Stimulated activated naive CD8-positive, alpha-beta T cell treated with anti-CD3 and anti-CD28 coated beads, Interleukin-15, Interleukin-2, amounts not matched to agents 100 ng/mL and 50 ng/mL, for 24 hours (primary cell): ENCODE results near the gene RSAD1.
A peak's percentile ranks its signal among the peaks of the same experiment; 100 is the strongest.

ENCODE experiments used
- H3K27ac Mint-ChIP-seq: one replicate; pipeline ENCODE4 v1.8.0; 2021; ENCODE audit warnings: mild to moderate bottlenecking, mixed read lengths
- H3K27me3 Mint-ChIP-seq: one replicate; pipeline ENCODE4 v1.8.0; 2021; ENCODE audit warnings: mixed read lengths
- H3K36me3 Mint-ChIP-seq: one replicate; pipeline ENCODE4 v1.8.0; 2021; ENCODE audit warnings: low read depth, mixed read lengths
- H3K4me1 Mint-ChIP-seq: one replicate; pipeline ENCODE4 v1.8.0; 2021; ENCODE audit warnings: low read depth, mixed read lengths
- H3K4me3 Mint-ChIP-seq: one replicate; pipeline ENCODE4 v1.8.0; 2021; ENCODE audit warnings: mild to moderate bottlenecking, mixed read lengths
- H3K9me3 Mint-ChIP-seq: one replicate; pipeline ENCODE4 v1.8.0; 2021; ENCODE audit warnings: mixed read lengths

RSAD1 gene

DNA sequence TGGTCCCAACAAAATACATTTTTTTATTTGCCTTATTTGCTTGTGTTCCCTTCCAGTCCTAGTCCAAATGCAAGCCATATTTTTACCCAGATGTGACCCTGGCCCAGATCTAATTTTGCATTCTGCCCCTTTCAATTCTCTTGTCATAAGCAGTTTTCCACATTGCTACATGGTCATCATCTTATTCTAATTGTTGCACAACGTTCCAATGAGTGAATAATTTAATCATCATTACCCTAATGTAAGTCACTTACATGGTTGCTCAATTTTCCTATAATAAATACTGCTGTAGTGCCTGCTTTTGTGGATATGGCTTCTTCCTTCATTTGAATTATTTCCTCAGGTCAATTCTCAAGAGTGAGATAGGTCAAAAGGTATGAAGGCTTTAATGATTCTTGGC lies 12.8 kb downstream of the RSAD1 start:
- Mint-ChIP-seq H3K27ac (no peak overlapping the region), H3K36me3 (no peaks in the 10 kb centered on the region), H3K27me3 (no peaks in the 10 kb centered on the region), H3K9me3 (no peaks in the 10 kb centered on the region), H3K4me1 (peaks cover 4% of the 10 kb centered on the region), H3K4me3 (no peak overlapping the region)

DNA sequence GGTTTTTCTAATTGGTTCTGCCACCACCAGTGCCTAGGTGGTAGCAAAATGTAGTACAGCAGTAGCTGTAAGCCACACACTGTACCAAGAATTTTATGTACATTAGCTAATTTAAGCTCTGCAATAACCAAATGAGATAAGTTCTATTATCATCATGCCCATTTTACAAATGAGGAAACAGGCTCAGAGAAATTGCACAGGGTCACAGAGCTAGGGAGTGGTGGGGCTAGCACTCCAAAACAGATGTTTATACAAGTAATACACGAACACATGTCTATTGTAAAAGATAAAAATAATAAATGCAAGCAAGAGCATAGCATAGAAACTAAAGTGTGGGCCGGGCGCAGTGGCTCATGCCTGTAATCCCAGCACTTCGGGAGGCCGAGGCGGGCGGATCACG lies 13.6 kb downstream of the RSAD1 start:
- Mint-ChIP-seq H3K4me1 (peaks cover 4% of the 10 kb centered on the region), H3K27ac (no peak overlapping the region), H3K4me3 (no peak overlapping the region), H3K27me3 (no peaks in the 10 kb centered on the region), H3K9me3 (no peaks in the 10 kb centered on the region), H3K36me3 (no peaks in the 10 kb centered on the region)

DNA sequence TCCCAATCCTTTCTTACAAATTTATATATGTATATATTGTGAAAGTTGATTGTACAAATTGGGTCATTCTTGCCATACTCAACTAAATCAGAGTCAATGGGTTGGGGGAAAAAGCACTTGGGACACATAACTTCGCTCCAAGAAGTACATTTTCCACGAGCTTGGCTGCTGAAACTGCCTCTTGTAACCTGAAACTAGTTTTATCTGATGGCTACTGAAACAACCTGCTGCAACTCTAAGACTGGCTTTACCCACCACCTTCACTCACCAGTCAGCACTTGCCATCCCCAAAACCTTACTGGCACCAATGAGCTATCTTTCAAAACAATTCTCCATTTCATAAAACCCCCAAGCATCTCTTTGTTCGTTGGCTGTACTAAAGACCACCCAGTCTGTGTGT lies 15.1 kb downstream of the RSAD1 start:
- Mint-ChIP-seq H3K36me3 (no peaks in the 10 kb centered on the region), H3K27me3 (no peaks in the 10 kb centered on the region), H3K4me3 (no peak overlapping the region), H3K27ac (no peak overlapping the region), H3K4me1 (no peaks in the 10 kb centered on the region), H3K9me3 (no peaks in the 10 kb centered on the region)

DNA sequence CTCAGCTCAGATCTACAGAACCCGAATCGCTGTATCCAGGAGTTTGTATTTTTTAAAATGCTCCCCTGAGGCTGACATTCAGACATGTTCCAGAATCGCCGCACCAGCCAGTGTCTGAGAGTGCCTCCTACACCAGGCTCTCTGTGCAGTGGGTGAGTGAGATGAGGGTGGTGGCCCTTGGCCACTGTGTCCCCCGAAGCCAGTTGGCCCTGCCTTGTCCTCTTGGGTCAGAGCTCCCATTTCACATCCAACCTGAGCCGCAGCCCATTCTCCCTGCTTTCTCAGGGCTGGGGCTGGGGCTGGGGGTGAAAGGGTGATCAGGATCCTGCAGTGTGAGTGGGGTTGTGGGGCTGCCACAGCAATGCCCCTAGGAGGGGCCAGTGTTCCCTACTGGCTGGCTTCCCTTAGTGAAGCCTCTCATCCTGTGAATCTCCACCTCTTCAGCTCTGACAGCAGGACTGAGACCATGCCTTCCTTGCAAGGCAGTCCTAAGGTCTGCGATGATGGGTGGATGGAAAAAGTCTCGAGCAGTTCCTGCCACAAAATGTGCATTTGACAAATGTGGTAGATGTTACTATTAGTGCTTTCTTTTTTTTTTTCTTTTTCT lies 16.7 kb downstream of the RSAD1 start:
- no peaks in the 10 kb centered on the region for H3K9me3 Mint-ChIP-seq
- no peak overlapping the region for H3K27ac Mint-ChIP-seq
- no peaks in the 10 kb centered on the region for H3K4me1 Mint-ChIP-seq
- H3K27me3 Mint-ChIP-seq, result no peaks in the 10 kb centered on the region
- H3K4me3 Mint-ChIP-seq, result no peak overlapping the region
- H3K36me3 Mint-ChIP-seq, result no peaks in the 10 kb centered on the region

DNA sequence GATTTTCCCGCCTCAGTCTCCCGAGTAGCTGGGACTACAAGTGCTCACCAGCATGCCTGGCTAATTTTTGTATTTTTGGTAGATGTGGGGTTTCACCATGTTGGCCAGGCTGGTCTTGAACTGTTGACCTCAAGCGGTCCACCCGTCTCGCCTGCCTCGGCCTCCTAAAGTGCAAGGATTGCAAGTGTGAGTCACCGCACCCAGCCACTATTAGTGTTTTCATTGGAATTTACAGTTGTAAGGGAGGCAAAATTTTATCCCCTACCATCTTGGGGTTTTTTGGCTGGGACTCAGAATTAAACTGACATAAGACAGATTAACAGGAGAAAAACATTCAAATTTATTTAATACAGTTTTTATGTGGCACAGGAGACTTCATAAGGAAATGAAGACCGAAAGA lies 17.3 kb downstream of the RSAD1 start:
- Mint-ChIP-seq H3K36me3 (no peaks in the 10 kb centered on the region), H3K4me1 (no peaks in the 10 kb centered on the region), H3K27ac (no peak overlapping the region)

DNA sequence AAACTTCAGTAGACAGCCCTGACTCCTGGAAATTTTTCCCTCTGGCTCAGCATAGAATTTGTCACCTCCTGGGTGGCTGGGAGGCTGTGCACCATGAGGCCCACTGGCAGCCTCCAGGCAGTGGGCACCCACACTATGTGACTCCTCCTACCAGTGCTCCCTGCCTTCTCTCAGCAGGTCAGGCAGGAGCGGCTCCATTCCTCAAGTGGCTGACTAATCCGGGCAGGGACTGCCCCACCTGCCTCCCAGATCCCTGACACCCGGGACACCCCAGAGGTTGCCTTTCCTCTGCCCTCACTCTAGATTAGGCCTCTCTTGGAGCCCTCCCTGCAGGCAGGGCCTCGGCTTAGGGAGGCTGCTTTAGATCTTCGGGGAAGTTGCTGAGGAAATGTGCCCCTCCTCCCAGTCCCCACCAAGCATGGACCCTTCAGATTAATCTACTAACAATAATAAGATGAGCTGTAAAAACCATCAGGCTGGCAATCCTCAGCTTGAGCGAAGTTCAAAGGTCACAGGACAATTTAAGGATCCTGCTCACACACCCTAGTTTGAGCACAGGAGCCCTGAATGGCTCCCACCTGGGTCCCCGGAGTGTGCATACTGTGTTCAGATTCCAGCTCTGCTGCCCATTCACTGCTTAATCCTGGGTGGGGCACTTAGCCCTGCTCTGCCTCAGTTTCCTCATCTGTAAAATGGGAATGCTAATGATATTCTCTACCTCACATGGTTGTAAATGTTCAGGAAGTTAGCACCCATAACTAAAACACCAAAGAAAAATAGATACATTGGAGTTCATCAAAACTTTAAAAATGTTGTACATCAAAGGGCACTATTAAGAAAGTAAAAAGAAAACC lies 19.6 kb downstream of the RSAD1 start:
- H3K27ac Mint-ChIP-seq, result no peak overlapping the region
- no peak overlapping the region for H3K4me3 Mint-ChIP-seq
- H3K36me3 Mint-ChIP-seq, result no peaks in the 10 kb centered on the region
- no peaks in the 10 kb centered on the region for H3K27me3 Mint-ChIP-seq
- no peaks in the 10 kb centered on the region for H3K9me3 Mint-ChIP-seq
- H3K4me1 Mint-ChIP-seq, result no peaks in the 10 kb centered on the region

More for the DNA sequence above, 17.3 kb downstream of the RSAD1 start:
- Mint-ChIP-seq H3K4me3 (no peak overlapping the region), H3K9me3 (no peaks in the 10 kb centered on the region), H3K27me3 (no peaks in the 10 kb centered on the region)

DNA sequence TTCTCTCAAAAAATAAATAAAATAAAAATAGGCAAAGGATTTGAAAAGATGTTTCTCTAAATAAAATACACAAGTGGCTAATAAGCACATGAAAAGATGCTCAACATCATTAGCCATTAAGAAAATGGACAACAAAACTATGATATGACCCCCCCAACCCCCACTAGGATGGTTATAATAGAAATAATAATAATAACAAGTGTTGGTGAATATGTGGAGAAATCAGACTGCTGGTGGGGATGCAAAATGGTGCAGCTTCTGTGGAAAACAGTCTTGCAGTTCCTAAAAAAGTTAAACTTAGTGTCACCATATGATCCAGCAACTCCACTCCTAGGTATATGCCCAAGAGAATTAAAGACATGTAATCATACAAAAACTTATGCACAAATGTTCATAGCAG lies 20.6 kb downstream of the RSAD1 start:
- Mint-ChIP-seq H3K9me3 (no peaks in the 10 kb centered on the region), H3K27ac (no peak overlapping the region), H3K27me3 (no peaks in the 10 kb centered on the region), H3K4me1 (peaks cover 8% of the 10 kb centered on the region), H3K4me3 (no peak overlapping the region), H3K36me3 (no peaks in the 10 kb centered on the region)

DNA sequence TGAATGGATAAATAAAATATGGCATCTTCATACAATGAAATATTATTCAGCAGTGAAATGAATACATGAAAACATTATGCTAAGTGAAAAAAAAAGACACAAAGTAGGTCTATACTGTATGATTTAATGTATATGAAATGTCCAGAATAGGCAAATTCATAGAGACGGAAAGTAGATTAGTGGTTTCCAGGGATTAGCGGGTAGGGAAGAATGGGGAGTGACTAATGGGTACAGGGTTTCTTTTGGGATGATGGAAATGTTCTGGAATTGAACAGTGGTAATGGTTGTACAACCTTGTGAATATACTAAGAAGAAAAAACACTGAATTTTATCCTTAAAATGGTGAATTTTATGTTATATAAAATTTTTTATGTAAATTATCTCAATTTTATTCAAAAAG lies 21.1 kb downstream of the RSAD1 start:
- H3K4me3 Mint-ChIP-seq, result no peak overlapping the region

DNA sequence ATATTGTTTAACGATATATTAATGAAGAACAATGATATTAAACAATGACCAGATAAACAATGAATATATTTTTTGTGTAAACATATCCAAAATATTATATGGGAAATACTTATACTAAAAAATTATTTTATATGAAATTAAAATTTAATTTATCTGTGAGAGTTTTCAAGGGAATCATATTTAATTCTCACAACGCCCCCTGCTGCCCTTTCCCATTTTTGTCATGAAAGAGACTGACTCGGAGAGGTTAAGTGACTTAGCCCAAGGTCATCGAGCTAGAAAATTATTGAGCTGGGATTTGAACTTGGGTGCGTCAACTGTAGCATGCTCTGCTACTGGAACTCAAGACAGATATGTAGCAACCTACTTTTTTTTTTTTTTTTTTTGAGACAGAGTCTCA lies 22.4 kb downstream of the RSAD1 start:
- peaks cover 12% of the 10 kb centered on the region for H3K4me1 Mint-ChIP-seq
- H3K9me3 Mint-ChIP-seq, result no peaks in the 10 kb centered on the region
- no peak overlapping the region for H3K4me3 Mint-ChIP-seq
- H3K36me3 Mint-ChIP-seq, result no peaks in the 10 kb centered on the region
- H3K27ac Mint-ChIP-seq, result no peak overlapping the region
- H3K27me3 Mint-ChIP-seq, result no peaks in the 10 kb centered on the region

More for the DNA sequence above, 21.1 kb downstream of the RSAD1 start:
- no peak overlapping the region for H3K27ac Mint-ChIP-seq
- no peaks in the 10 kb centered on the region for H3K36me3 Mint-ChIP-seq
- H3K27me3 Mint-ChIP-seq, result no peaks in the 10 kb centered on the region
- H3K4me1 Mint-ChIP-seq, result peaks cover 11% of the 10 kb centered on the region
- H3K9me3 Mint-ChIP-seq, result no peaks in the 10 kb centered on the region

DNA sequence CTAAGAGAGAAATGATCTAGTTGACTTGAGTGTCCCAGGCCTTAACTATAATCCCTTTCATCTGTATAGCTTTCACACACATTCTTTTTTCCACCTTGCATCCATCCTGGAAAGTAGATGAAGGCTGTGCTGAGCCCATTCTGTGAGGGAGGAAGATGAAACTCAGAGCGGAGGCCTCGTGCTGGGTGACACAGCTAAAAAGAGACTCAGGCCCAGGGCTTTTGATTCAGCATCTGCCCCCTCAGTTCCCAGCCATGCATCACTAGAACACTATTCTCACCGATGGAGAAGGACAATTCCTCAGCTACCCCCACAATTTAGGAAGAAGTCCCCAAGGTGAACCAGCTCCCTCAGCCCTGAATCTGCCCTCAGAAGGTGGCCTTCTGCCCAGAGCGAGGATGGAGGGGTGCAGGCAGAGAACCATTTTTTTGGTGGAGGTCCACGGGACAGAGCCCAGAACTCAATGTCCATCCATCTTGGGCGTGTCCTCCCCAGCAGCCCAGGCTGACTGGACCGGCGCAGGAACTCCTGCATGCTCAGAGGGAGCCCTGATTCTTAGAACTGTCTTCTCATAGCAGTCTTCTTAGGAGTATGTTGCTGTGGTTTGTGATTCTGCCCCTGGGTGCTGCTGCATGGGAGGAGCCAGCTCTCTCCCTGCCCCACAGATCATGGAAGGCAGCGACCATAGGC lies 23.8 kb downstream of the RSAD1 start:
- Mint-ChIP-seq H3K36me3 (no peaks in the 10 kb centered on the region), H3K4me3 (no peak overlapping the region), H3K27me3 (no peaks in the 10 kb centered on the region), H3K27ac (no peak overlapping the region), H3K4me1 (peaks cover 12% of the 10 kb centered on the region), H3K9me3 (no peaks in the 10 kb centered on the region)

DNA sequence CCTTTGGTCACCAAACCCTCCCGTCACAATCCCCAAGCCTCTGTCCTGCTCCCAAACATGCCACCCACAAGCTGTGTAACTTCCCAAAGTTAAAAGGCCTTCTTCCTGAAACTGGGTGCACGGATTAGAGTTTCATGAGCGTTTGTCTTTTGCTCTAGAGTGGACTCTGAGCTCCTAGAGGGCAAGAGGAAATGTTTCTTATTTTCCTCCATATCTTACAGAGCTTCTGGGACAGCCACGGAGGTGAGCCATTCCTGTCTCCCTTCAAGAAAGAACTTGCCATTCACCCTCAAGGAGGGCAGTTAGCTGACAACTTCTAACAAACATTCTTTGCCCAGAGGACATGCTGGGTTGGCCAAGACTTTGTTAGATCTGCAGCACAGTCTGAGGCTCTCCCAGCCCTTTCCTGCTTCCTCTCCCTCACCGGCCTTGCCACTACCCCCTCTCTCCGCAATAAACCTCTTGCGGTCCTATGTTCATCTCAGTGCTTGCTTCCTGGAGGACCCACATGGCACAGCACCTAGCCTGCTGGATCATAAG lies 27.0 kb downstream of the RSAD1 start:
- Mint-ChIP-seq H3K27ac (no peak overlapping the region), H3K36me3 (no peaks in the 10 kb centered on the region), H3K9me3 (no peaks in the 10 kb centered on the region), H3K4me1 (peaks cover 33% of the 10 kb centered on the region), H3K27me3 (no peaks in the 10 kb centered on the region), H3K4me3 (no peak overlapping the region)

DNA sequence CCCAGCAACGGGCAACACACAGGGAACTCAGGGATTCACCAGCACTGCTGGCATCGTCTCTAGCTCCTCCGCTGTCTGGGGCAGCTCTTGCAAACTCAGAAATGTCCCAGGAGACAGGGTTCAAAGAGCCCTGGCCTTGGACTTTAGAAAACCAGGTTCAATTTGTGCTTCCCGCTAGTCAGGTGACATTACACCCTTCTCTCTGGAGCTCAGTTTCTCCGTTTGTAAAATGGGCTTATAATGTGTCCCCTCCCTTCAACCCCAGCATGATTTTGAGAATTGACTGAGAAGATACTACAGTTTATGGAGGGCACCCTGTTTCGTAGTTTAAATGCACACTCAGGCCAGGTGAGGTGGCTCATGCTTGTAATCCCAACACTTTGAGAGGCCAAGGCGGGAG lies 27.6 kb downstream of the RSAD1 start:
- H3K27ac Mint-ChIP-seq, result no peak overlapping the region

DNA sequence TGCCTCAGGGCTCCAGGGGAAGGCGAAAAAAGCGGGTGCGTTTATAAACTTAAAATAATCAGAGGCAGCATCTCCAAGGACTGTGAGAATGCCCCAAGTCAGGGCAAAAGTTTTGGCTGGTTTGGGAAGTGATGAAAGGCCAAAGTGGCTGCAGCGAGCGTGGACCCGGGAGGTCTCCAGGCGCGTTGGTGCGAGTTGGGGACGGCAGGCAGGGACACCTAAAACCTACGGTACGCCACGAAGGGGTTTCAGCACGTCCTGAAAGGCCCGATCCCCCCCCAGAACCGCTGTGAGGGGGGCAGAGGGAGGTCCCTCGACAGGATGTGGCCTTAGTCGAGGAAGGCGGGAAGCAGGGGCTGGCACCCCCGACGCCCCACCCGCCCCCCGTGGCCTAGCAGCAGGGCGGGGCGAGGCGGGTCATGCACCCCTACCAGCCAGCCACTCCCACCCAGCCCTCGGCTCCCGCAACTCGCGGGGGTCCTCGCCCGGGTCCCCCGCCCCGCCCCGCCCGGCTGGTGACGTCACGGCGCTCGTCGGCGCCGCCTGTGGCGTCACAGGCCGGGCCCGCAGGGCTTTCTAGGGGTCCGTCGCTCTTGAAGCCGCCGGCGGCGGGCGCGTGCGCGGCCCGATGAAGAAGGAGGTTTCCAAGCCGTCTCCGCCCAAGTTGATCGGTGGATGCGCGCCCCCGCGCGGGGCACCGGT lies 29.4 kb downstream of the RSAD1 start, which contains the start of gene MYCBPAP:
Gene MYCBPAP, plus strand, starts transcription at position 569 of the 702 bp plus-strand sequence. CDS start 236 bp downstream, outside the sequence.
- Mint-ChIP-seq H3K36me3 (no peaks in the 10 kb centered on the region), H3K27ac (peak within 1 kb of the TSS; percentile 90), H3K4me3 (peak within 1 kb of the TSS; percentile 88), H3K9me3 (no peaks in the 10 kb centered on the region), H3K27me3 (no peaks in the 10 kb centered on the region), H3K4me1 (peaks cover 51% of the 10 kb centered on the region)

More for the DNA sequence above, 27.6 kb downstream of the RSAD1 start:
- Mint-ChIP-seq H3K4me1 (peaks cover 39% of the 10 kb centered on the region), H3K36me3 (no peaks in the 10 kb centered on the region), H3K4me3 (no peak overlapping the region), H3K9me3 (no peaks in the 10 kb centered on the region), H3K27me3 (no peaks in the 10 kb centered on the region)

DNA sequence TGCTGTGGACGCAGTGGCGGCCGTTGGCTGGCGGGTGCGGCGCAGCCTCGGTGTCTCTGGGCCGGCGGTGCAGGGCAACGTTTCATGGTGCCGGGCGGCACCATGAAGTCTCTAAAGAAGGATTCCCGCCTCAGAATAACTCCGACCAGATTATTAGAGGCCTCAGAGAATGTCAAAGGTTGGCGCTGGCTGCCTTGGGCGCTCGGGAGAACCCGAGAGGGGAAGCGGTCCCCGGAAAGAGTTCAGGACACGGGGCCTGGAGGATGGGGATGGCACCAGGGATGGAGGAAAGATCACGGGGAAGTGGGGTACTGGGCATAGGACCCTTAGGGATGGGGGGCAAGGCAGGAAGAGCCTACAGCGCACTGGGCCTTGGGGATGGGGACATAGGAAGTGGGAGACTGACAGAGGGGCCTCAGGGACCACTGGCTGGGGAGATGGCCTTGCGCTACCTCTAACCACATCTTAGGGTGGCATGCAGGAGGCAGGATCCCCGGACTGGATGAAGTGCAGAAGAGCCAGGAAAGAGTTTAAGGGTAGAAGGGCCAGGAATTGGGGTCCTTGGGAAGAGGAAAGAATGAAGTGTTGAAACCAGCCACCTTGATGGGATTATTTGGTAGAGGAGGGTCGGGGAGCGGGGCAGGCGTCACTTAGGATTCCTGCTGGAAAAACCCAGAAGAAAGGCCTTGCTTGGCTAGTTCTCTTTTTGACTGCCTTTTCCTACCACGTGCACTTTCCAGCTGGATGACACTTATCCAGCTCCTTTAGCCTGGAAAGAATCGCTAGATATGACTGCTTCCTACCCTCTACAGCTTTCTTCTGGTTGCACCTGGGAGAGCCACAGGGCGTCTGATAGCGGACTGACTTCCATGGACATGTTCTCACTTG lies 30.2 kb downstream of the RSAD1 start:
- Mint-ChIP-seq H3K36me3 (no peaks in the 10 kb centered on the region), H3K9me3 (no peaks in the 10 kb centered on the region), H3K4me3 (peak overlapping the region; percentile 88), H3K4me1 (peaks cover 46% of the 10 kb centered on the region), H3K27me3 (no peaks in the 10 kb centered on the region), H3K27ac (peak overlapping the region; percentile 90)
